Fibroblast of mammary gland (primary cell): Measurements from ENCODE around the gene HOXD11.

ENCODE experiments used
- DNase-seq: peaks from one replicate; pipeline ENCODE4 v3.0.0-alpha.2; 2010; ENCODE audit warnings: low read depth
- H3K4me3 ChIP-seq: 2 replicates; pipeline ENCODE4 v1.5.1; 2011; ENCODE audit warnings: low read depth, mild to moderate bottlenecking, low read length, moderate library complexity; ENCODE audit not compliant: control insufficient read depth
- CTCF ChIP-seq: conservative IDR thresholded peaks from 2 replicates; pipeline ENCODE4 v1.5.1; 2011; ENCODE audit warnings: low read depth, low read length, inconsistent platforms; ENCODE audit not compliant: control insufficient read depth, insufficient read depth

The HOXD11 gene

DNA sequence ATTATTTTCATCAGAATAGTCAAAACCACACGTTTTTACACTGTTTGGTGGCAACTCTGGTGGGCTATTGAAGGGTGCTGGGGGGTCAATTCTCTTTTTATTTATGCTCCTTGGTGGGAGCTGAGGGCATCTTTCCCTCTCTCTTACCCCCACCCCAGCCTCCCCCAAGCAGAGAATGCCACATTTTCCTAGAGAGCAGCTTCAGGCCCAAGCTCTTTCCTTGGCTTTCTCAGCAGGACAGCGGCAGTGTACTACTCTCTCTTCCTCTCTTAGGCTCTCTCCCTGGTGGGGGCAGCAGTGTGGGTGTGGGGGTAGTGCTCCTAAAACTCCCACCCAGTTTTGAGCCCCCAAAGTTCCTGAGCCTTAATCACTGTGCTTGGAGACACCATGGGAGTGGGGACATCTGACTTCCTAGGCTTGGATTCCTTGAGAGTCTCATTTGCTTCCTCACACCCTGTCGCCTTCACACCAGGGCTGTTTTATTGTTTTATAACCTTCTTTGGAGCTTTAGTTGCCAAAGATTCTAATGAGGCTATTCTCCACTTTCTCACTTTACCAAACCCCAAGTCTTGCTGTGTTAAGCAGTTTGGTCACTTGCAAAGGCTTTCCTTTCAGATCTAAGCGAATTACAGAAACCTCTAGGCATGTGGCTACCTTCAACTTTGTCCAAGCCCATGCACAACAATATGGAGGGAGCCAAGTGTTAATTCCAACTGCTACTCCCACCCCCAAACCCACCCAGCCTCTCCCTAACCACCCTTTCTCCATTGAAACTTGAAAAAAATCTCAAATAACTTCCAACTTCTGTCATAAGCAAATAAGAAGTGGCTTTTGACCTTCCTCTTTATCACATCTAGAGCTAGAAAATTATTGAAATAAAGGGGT, 38.2 kb downstream of the HOXD11 start:
- no peak for DNase-seq
- H3K4me3 ChIP-seq, result no peak overlapping the region

DNA sequence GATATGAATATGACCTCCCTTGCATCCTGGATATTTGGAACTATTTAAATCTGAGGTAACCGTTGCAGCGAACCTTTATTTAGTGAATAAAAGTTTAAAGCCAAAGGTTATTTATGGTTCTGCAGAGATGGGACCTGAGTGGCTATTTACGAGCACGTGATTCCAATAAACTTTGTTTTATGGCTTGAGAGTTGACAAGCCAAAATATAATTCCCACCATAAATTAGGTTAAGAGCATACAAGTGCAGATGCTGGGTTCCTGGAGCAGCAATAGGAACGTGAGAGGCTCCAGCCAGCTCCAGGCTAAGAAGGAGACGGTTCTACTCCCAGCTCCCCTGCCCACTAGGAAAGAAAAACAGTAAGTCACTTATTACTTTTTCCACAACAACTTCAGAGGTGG, 39.0 kb downstream of the HOXD11 start:
- H3K4me3 ChIP-seq, result no peak overlapping the region
- no peak for TF ChIP-seq CTCF

More for the DNA sequence above, 38.2 kb downstream of the HOXD11 start:
- no peak for TF ChIP-seq CTCF

GRCh38 chr2:176146645-176147044, 39.6 kb downstream of the HOXD11 start:
- H3K4me3 ChIP-seq, result no peak overlapping the region
- no peak for TF ChIP-seq CTCF
- no peak for DNase-seq

More for the DNA sequence above, 39.0 kb downstream of the HOXD11 start:
- DNase-seq, result no peak

DNA sequence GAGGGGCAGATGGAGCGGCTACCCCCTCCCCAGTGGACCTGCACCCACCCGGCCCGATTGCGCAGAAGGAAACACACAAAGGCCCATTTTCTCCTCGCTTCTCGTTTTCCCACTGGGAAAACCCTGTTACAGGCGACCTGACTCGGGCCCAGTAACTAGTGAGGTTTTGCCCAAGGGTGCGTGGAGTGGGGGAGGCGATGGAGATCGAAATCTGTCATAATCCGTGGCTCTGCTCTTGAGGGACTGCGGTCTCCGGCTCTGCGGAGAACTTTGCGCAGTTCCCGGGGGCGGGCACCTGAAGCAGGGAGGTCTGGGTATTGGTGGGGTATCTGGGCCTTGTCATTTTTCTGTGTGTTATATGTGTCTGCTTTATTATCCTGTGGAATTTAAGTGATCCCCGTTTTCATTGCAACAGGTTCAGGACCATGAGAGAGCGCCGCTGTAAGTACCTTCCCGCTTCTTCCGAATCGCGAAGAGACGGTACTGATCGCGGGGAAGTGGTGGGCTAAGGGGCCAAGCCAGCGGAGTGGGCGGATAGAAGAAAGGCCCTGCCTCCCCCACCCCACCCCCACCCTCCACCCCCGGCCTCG, 40.2 kb downstream of the HOXD11 start:
- TF ChIP-seq CTCF, result no peak
- DNase-seq, result no peak
- no peak overlapping the region for H3K4me3 ChIP-seq

DNA sequence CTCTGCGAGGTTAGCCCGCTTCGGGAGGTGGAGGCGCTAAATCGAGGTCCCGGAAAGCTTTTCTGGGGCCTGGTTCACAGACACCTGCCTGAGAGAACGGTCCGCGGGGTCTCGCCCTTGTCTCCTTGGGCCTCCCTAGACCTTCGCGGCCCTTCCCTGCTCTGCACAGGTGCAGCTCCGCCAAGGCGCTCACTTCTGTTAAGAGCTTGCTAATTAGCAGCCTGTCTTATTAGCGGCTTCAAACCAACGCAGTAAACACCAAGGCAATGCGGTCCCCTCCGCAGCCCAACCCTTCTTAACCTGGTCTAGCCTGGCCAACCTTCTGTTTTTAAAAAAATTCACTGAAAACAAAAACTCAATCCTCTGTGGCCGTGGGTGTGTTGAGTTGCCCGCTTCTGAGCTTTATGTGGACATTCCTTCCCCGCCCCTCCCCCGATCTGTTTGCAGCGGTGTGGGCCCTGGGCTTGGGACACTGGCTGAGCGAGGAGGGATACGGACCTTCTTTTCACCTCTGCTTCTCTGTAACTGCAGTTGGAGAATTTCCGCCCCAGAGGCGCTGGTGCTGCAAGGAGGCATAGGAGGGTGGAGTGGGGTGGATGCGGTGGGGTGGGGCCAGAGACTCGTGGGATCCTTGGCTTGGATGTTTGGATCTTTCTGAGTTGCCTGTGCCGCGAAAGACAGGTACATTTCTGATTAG, 40.9 kb downstream of the HOXD11 start:
- H3K4me3 ChIP-seq, result no peak overlapping the region
- no peak for TF ChIP-seq CTCF

GRCh38 chr2:176148751-176149421, 41.8 kb downstream of the HOXD11 start:
- TF ChIP-seq CTCF, result no peak
- no peak for DNase-seq
- no peak overlapping the region for H3K4me3 ChIP-seq

More for the DNA sequence above, 40.9 kb downstream of the HOXD11 start:
- no peak for DNase-seq
